ENCODE results near the gene TBC1D22A. TPM values are rescaled to one million over a fixed set of nuclear protein-coding genes. Genes with fewer than 3 reads are reported as not detected.

Gene TBC1D22A
- total and polyA plus RNA-seq, 8 donors = 12.0 to 17.6 (median 15.3) TPM

DNA sequence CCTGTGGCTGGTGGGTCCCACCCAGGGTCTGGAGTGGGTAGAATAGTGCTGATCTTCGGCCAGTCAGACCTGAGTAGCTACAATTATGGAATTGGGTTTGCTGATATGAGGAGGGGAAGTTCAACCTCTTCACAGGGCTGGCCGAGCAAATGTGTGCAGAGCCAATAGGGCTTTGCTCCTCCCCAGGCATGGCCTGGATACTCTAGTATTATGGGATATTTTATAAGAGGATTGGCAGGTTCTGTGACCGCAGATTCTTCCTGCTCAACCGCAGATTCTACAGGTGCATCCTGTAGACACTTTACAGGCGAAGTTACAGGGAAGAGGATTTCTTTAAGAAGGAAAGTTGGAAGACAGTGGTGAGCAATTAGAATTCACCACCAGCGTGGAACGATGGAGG lies 44.3 kb downstream of the TBC1D22A start:
- Histone ChIP-seq H3K9me3 (no peaks in the 10 kb centered on the region), H3K36me3 (no peaks in the 10 kb centered on the region), H3K27me3 (no peaks in the 10 kb centered on the region), H3K27ac (no peak overlapping the region), H3K4me1 (no peaks in the 10 kb centered on the region), H3K4me3 (no peak overlapping the region)
- intact Hi-C loops (cut with DNase I) = no loop called here
- ATAC-seq = no peak
- FAIRE-seq = no peak
- WGBS, 2 donors = 90 to 92% methylated on average over 7 of the region's 7 CpGs
- DNase-seq = no peak
- TF ChIP-seq, protein P1, sequence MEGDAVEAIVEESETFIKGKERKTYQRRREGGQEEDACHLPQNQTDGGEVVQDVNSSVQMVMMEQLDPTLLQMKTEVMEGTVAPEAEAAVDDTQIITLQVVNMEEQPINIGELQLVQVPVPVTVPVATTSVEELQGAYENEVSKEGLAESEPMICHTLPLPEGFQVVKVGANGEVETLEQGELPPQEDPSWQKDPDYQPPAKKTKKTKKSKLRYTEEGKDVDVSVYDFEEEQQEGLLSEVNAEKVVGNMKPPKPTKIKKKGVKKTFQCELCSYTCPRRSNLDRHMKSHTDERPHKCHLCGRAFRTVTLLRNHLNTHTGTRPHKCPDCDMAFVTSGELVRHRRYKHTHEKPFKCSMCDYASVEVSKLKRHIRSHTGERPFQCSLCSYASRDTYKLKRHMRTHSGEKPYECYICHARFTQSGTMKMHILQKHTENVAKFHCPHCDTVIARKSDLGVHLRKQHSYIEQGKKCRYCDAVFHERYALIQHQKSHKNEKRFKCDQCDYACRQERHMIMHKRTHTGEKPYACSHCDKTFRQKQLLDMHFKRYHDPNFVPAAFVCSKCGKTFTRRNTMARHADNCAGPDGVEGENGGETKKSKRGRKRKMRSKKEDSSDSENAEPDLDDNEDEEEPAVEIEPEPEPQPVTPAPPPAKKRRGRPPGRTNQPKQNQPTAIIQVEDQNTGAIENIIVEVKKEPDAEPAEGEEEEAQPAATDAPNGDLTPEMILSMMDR (IDR thresholded peaks at IDR 0.05) = no peak

DNA sequence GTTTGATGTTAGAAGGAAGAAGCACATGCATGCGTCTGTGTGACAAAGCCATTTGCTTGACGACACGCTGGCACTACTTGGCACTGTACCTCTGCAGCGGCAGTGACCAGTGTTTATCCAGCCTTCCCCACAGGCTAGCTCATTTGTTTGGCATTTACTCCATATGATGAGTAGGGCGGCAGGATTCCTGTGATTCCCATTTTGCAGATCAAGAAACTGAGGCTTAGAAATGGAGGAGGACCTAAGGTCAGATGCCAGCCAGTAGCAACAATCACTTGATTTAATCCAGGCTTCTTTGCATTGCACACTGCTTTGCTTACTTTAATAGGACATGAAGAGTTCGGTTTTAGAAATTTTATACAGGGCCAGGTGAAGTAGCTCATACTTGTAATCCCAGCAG lies 45.0 kb downstream of the TBC1D22A start:
- no peak for ATAC-seq
- H3K4me3 ChIP-seq = no peak overlapping the region
- TF ChIP-seq, protein P1 (IDR thresholded peaks at IDR 0.05) = no peak
- H3K9me3 ChIP-seq = no peaks in the 10 kb centered on the region
- WGBS, 2 donors = 95 to 97% methylated on average over 6 of the region's 6 CpGs
- H3K36me3 ChIP-seq = no peaks in the 10 kb centered on the region
- no peak for DNase-seq
- no peaks in the 10 kb centered on the region for H3K27me3 ChIP-seq
- intact Hi-C loops (cut with DNase I) = no loop called here
- FAIRE-seq = no peak
- no peaks in the 10 kb centered on the region for H3K4me1 ChIP-seq
- no peak overlapping the region for H3K27ac ChIP-seq

DNA sequence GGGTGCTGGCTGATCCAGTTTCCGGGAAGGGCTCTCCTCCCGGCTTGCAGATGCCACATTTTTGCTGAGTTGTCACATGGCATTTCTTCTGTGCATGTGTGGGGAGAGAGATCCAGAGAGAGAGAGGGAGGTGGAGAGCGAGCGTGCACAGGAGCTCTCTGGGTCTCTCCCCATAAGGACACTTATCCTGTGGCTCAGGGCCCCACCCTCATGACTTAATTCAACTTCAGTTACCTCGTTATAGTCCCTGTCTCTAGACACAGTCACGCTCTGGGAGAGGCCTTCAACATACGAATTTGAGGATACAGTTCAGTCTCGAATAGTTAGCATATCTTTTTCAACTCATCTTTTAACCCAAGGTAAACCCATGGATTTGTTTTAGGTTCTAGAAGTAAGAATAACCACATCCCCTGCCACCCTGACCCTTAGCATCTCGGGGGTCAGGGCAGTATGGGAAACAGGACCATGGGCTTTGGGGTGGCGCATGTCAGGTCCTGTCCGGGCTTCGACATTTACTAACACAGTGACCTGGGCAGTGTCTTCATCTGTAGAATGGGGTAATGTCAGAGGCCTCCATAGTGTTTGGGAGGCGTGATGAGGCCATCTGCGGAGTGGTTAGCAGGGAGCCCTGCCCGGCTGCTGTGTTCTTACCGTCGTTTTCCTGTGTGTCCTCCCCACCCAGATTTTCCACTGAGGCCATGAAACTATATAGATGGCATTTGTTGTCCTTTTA lies 46.9 kb downstream of the TBC1D22A start:
- H3K4me1 ChIP-seq = no peaks in the 10 kb centered on the region
- intact Hi-C loops (cut with DNase I) = no loop called here
- H3K36me3 ChIP-seq = no peaks in the 10 kb centered on the region
- ATAC-seq = no peak
- DNase-seq = peak in 1 of 6 donors; percentile 17
- TF ChIP-seq, protein P1 (IDR thresholded peaks at IDR 0.05) = no peak
- WGBS, 2 donors = 96% methylated on average over 17 of the region's 17 CpGs
- H3K27ac ChIP-seq = no peak overlapping the region
- no peaks in the 10 kb centered on the region for H3K9me3 ChIP-seq
- FAIRE-seq = no peak
- H3K27me3 ChIP-seq = no peaks in the 10 kb centered on the region
- H3K4me3 ChIP-seq = no peak overlapping the region

DNA sequence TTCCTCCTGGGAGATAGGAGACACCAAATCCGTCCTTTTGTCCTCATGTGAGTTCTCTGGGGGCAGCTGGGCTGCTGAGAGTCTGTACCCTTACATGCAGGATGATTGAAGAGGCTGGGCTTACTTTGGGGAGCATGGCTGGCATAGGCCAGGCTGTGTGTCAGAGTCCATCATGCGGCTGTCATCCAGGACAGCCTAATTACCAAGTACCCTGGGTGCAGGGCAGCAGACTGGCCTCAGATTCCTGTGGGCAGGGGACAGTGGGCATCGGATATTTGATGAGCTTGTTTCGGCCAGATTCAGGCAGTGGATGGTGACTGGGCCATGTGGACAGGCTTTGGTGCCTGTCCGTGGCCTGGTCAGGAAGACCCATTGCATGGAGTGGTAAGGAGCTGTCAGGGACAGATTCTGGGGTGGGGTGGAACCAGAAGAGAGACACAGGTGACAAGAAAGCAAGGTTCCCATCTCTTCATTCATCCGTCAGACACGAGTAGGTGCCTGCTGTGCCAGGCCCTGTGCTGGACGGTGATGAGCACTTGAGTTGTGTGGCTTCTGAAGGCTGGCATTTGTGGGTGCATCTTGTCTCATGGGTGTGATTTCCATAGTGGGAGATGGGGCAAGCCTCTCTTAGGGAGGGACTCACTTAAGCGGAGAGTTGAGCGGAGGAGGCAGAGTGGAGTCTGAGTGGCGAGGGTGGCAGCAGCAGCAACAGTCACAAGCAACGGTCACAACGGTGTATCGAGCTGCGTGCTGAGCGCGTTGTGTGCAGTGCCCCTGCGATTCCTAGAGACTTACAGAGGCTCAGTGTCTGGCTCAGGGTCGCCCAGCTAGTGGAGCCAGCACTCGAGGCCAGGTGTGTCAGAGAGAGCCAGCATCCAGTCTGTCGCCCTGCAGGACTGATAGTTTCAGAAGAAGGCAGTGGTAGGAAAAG lies 48.7 kb downstream of the TBC1D22A start:
- Histone ChIP-seq H3K4me1 (peaks cover 0 to 6% (median 0%) of the 10 kb centered on the region in 3 donors), H3K9me3 (no peaks in the 10 kb centered on the region), H3K4me3 (no peak overlapping the region), H3K36me3 (no peaks in the 10 kb centered on the region), H3K27ac (no peak overlapping the region), H3K27me3 (no peaks in the 10 kb centered on the region)
- intact Hi-C loops (cut with DNase I) = no loop called here
- TF ChIP-seq, protein P1 (IDR thresholded peaks at IDR 0.05) = no peak
- peak in 1 of 6 donors; percentile 35 for DNase-seq
- no peak for FAIRE-seq
- ATAC-seq = no peak
- WGBS, 2 donors = 93 to 95% methylated on average over 21 of the region's 21 CpGs
